Inferior parietal cortex (tissue), 1 donor: Measurements from ENCODE around the gene ZNF428.
"Not testable (repeated sequence)": the region's sequence is repeated elsewhere in the genome, so short reads cannot be mapped to it uniquely, and the experiment has no call there.

Experiments
- DNase-seq: peaks from one replicate; pipeline ENCODE4 v3.0.0-alpha.2; 2016; ENCODE audit errors: extremely low spot score

Gene ZNF428

GRCh38 chr19:43616954-43617353, 2.5 kb downstream of the ZNF428 start:
- no peak for DNase-seq

- DNase-seq = no peak
Measured at GRCh38 chr19:43616306-43616705, 3.1 kb downstream of the ZNF428 start.

- no peak for DNase-seq
Measured at GRCh38 chr19:43612374-43612773, 7.1 kb downstream of the ZNF428 start.

GRCh38 chr19:43611788-43612187, 7.6 kb downstream of the ZNF428 start, which contains the start of gene SRRM5:
TSS of gene SRRM5 (plus strand) at chr19:43612088. CDS start at chr19:43612122, 34 bp downstream.
- no peak for DNase-seq

- DNase-seq = no peak
Measured at GRCh38 chr19:43610493-43610892, 8.9 kb downstream of the ZNF428 start.

GRCh38 chr19:43609872-43610271, 9.6 kb downstream of the ZNF428 start:
- DNase-seq = no peak

- DNase-seq = no peak
Measured at GRCh38 chr19:43607238-43608205, 11.9 kb downstream of the ZNF428 start.

GRCh38 chr19:43606569-43607229, 12.7 kb downstream of the ZNF428 start:
- DNase-seq = peak; percentile 30

GRCh38 chr19:43605875-43606568, 13.4 kb downstream of the ZNF428 start:
- no peak for DNase-seq

- DNase-seq = not testable (repeated sequence)
Measured at GRCh38 chr19:43600326-43600725, 19.1 kb downstream of the ZNF428 start.

- no peak for DNase-seq
Measured at GRCh38 chr19:43599635-43600295, 19.7 kb downstream of the ZNF428 start.

- DNase-seq = no peak
Measured at GRCh38 chr19:43598445-43599240, 20.8 kb downstream of the ZNF428 start.

GRCh38 chr19:43597876-43598275, 21.6 kb downstream of the ZNF428 start:
- no peak for DNase-seq

- no peak for DNase-seq
Measured at GRCh38 chr19:43596842-43597461, 22.5 kb downstream of the ZNF428 start.

GRCh38 chr19:43595999-43596841, 23.2 kb downstream of the ZNF428 start, which contains the start of the genes IRGQ and ZNF576:
TSS of gene IRGQ (minus strand) at chr19:43596134. CDS start at chr19:43595338, 796 bp downstream.
TSS of gene ZNF576 (plus strand) at chr19:43596595. CDS start at chr19:43597109, 514 bp downstream.
- peak; percentile 100 for DNase-seq

- no peak for DNase-seq
Measured at GRCh38 chr19:43595605-43595998, 23.8 kb downstream of the ZNF428 start.

GRCh38 chr19:43594710-43595604, 24.5 kb downstream of the ZNF428 start:
- DNase-seq = no peak

GRCh38 chr19:43594081-43594697, 25.2 kb downstream of the ZNF428 start:
- DNase-seq = no peak
